Measurements from ENCODE around the gene TSPAN15. TPM values are rescaled to one million over a fixed set of nuclear protein-coding genes. Genes with fewer than 3 reads are reported as not detected.

TSPAN15 gene
- total and polyA plus RNA-seq, 3 donors from 2014 or later, result 29.7 to 37.5 (median 35.3) TPM

- DNase-seq, result no peak
- Histone ChIP-seq H3K36me3 (ENCODE audit: low read depth, missing control alignments) (no peaks in the 10 kb centered on the region), H3K9me3 (no peaks in the 10 kb centered on the region), H3K27me3 (no peaks in the 10 kb centered on the region), H3K27ac (no peak overlapping the region), H3K4me1 (peaks cover 14% of the 10 kb centered on the region), H3K4me3 (no peak overlapping the region)
- 86 to 89% methylated on average over 8 to 9 of the region's 9 CpGs for WGBS, 2 donors
- TF ChIP-seq CTCF (IDR thresholded peaks at IDR 0.05), result no peak
- no peak for TF ChIP-seq POLR2A (IDR thresholded peaks at IDR 0.05)
- intact Hi-C loops (cut with DNase I; ENCODE audit: low total_unique reads), result no loop called here
Observed at GRCh38 chr10:69499726-69500689, 48.7 kb downstream of the TSPAN15 start.

GRCh38 chr10:69500864-69501468 is 49.7 kb downstream of the TSPAN15 start:
- no peak for DNase-seq

GRCh38 chr10:69501657-69502056 is 50.4 kb downstream of the TSPAN15 start:
- peak overlapping the region in 1 of 2 donors; percentile 62 for H3K27ac ChIP-seq
- intact Hi-C loops (cut with DNase I; ENCODE audit: low total_unique reads), result no loop called here
- TF ChIP-seq CTCF (IDR thresholded peaks at IDR 0.05) (no peak), POLR2A (IDR thresholded peaks at IDR 0.05) (no peak)

More at GRCh38 chr10:69500864-69501468, 49.7 kb downstream of the TSPAN15 start:
- intact Hi-C loops (cut with DNase I; ENCODE audit: low total_unique reads), result no loop called here
- Histone ChIP-seq H3K4me3 (no peak overlapping the region), H3K27ac (no peak overlapping the region), H3K9me3 (no peaks in the 10 kb centered on the region), H3K36me3 (ENCODE audit: low read depth, missing control alignments) (no peaks in the 10 kb centered on the region), H3K4me1 (peaks cover 14% of the 10 kb centered on the region), H3K27me3 (no peaks in the 10 kb centered on the region)
- no peak for TF ChIP-seq CTCF (IDR thresholded peaks at IDR 0.05)
- TF ChIP-seq POLR2A (IDR thresholded peaks at IDR 0.05), result no peak
- WGBS, 2 donors, result 87 to 89% methylated on average over 12 of the region's 12 CpGs

GRCh38 chr10:69502589-69502988 is 51.3 kb downstream of the TSPAN15 start:
- 82 to 94% methylated on average over 4 of the region's 4 CpGs for WGBS, 2 donors
- H3K27me3 ChIP-seq, result no peaks in the 10 kb centered on the region
- no peaks in the 10 kb centered on the region for H3K36me3 ChIP-seq (ENCODE audit: low read depth, missing control alignments)
- peak overlapping the region; percentile 59 to 62 for H3K27ac ChIP-seq
- intact Hi-C loops (cut with DNase I; ENCODE audit: low total_unique reads), result no loop called here
- H3K4me3 ChIP-seq, result no peak overlapping the region
- TF ChIP-seq CTCF (IDR thresholded peaks at IDR 0.05), result no peak
- TF ChIP-seq POLR2A (IDR thresholded peaks at IDR 0.05), result no peak
- peaks cover 14% of the 10 kb centered on the region for H3K4me1 ChIP-seq
- DNase-seq, result no peak
- no peaks in the 10 kb centered on the region for H3K9me3 ChIP-seq

More at GRCh38 chr10:69501657-69502056, 50.4 kb downstream of the TSPAN15 start:
- Histone ChIP-seq H3K4me3 (no peak overlapping the region), H3K9me3 (no peaks in the 10 kb centered on the region), H3K27me3 (no peaks in the 10 kb centered on the region), H3K4me1 (peaks cover 14% of the 10 kb centered on the region), H3K36me3 (ENCODE audit: low read depth, missing control alignments) (no peaks in the 10 kb centered on the region)
- 64 to 80% methylated on average over 5 to 6 of the region's 6 CpGs for WGBS, 2 donors
- DNase-seq, result peak; percentile 14

Measured in testis (tissue), 3 donors.